GM19438 (cell line): Measurements from ENCODE around the gene PIK3R1.

Experiments used
- ATAC-seq: cut with Tn5 transposase; IDR thresholded peaks from one replicate; pipeline ENCODE4 v1.9.1; 2021; ENCODE audit warnings: low read depth; ENCODE audit not compliant: unreplicated experiment

The PIK3R1 gene

GRCh38 chr5:68215208-68215897 lies at the start of gene PIK3R1:
Gene PIK3R1 (plus strand): TSS chr5:68215756. CDS start chr5:68226676, 10,920 bp downstream.
- peak; percentile 69 for ATAC-seq

- ATAC-seq = no peak
Observed at GRCh38 chr5:68167195-68167651, 48.3 kb upstream of the PIK3R1 start.

- no peak for ATAC-seq
Observed at GRCh38 chr5:68169903-68170302, 45.7 kb upstream of the PIK3R1 start.

DNA sequence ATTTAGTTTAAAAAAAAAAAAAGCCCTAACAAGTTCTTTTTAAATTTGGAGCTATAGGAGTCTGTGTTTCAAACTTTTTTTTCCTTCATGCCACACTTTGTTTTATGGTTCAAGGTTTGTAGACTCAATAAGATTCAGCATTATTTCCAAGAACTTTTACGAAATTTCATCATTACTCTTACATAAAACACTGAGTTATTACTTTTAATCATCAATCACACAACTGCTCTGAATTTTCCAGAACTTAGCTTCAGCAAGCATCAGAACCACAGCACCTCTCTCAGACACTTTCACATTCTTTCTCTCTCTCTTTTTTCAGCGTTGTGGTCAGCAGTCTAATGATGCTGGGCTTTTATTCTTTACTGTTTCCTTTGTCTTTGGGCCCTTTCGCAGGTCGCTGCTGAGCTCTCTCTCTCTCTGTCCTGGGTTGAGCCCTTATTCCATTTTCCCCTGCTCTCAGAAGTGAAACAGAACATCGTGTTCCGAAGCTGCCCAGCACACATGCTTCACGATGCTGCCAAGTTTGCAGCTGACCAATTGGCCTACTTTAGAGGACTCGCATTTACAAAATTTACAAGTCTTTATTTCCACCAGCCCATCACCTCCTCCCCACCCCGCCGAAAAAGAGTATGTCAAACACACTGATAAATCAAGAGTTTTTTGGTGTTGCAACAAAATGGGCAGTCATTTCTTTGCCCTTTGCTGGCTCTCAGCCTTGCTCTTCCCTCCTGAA lies 44.6 kb upstream of the PIK3R1 start:
- no peak for ATAC-seq

DNA sequence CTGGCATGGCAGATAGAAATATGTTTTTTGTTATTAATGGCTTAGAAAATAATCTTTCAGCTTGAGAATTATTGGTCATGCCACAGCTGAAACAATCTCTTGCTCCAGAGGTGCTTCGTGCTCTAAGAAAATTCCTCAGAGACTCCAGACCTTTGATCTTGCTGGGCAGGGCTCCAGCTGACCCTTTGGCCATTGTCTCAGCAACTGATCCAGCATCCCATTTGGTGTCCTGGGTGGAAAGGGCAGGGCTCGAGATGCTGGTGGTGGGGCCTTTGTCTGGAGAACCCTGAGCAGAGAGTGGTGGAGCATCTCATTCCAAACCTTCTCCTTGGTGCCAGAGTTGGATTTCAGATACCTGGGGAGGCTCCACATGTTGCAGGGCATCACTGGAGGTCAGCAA lies 43.2 kb upstream of the PIK3R1 start:
- ATAC-seq = no peak

DNA sequence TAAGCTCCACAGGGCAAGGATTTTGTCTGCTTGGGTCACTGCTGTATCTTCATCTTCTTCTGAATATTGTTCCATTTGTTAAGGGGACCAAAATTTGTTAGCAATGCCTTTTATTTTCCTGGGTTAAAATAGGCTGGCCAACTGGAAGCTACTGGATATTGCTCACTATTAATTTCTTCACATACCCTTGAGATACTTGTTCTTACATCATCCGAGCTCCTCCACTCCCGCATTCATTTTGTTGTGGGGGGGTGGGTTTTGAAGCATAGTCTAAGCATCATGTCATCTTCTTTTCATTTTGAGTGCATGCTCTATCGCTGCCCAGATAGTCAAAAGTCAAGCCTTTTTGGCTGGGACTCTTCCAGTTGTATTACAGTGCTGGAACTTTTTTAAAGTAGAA lies 42.5 kb upstream of the PIK3R1 start:
- no peak for ATAC-seq

GRCh38 chr5:68176253-68176652 lies 39.3 kb upstream of the PIK3R1 start:
- no peak for ATAC-seq

- no peak for ATAC-seq
Observed at GRCh38 chr5:68176802-68177479, 38.6 kb upstream of the PIK3R1 start.

GRCh38 chr5:68177676-68178075 lies 37.9 kb upstream of the PIK3R1 start:
- ATAC-seq = no peak

- no peak for ATAC-seq
Observed at GRCh38 chr5:68178579-68178978, 37.0 kb upstream of the PIK3R1 start.

GRCh38 chr5:68180121-68181038 lies 35.2 kb upstream of the PIK3R1 start:
- no peak for ATAC-seq

DNA sequence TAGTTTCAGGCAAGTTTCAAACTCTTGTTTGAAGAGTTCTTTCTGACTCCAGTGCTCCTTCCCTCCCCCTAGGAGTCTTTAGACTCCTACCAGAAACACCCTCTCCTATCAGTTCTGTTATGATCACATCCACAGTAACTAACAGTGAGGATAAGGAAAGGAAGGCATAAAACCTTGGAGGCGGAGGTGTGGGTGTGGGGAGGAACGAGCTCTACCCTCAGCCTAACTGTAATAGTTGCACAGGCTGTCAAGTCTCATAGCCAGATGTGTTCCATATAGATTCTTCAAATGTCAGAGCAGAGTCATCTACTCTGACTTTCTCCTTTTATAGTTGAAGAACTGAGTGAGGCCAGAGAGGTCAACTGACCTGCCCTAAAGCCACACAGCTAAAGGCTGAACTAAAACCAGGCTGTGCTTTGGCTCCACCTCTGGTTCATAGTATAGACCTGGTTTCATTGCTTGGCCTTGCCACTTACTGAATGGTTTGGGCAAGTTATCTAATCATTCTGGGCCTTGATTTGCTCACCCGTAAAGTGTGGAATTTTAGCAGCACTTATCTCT lies 34.4 kb upstream of the PIK3R1 start:
- ATAC-seq = no peak

- ATAC-seq = no peak
Observed at GRCh38 chr5:68182094-68182493, 33.5 kb upstream of the PIK3R1 start.

DNA sequence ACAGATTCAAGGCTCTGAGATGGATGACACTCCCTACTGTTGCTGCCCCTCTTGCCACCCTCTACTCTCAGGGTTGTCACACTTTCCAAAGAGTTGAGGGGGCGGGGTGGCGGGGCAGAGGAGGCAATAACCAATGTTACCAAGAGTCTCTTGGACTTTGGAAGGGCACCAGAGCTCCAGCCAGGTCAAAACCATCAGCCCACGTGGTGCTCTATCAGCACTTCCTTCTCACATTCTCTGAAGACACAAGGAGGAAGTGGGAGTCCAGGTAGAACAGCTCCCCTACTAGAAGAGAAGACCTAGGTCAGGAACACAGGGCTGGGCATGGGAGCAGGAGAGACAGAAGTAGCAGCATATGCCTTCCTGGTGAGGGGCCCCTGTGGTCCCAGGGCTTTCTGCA lies 33.0 kb upstream of the PIK3R1 start:
- no peak for ATAC-seq

DNA sequence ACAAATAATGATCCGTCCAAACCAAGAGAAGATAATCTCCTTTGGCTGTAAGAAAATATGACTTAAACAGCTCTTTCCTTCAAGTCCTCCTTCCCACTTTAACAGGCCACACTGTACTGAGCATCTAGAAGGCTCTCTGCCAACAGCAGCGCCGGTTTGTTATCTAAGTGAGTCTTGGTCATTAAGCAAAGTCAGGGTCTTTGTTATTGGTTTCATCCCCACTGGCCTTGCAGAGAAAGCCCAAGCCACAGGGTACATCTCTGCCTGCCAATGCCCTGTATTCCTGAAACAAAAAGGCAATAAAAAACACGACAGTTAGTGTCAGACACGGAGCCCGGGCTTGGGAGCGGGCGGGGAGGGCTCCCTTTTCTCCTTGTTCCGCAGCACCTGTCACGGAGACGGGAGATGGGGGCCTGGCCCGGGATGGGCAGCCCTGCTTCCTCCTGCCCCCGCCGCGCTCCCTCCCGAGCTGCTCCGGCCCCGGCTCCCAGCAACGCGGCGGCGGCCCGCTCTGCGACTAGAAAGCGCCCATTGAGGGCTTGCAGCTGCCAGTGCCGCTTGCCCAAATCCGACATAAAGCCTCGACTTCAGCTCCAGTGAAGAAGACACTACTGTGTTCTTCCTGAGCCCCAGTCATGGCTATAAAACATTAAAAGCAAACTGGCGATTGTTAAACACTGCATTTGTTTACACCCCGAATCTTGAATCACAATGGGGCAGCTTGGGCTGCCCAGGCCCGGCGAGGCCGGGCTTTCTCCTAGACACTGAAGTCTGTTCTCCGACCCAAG lies 28.1 kb upstream of the PIK3R1 start:
- ATAC-seq = no peak

- ATAC-seq = no peak
Observed at GRCh38 chr5:68189171-68189570, 26.4 kb upstream of the PIK3R1 start.

GRCh38 chr5:68189613-68190012 lies 25.9 kb upstream of the PIK3R1 start:
- no peak for ATAC-seq

DNA sequence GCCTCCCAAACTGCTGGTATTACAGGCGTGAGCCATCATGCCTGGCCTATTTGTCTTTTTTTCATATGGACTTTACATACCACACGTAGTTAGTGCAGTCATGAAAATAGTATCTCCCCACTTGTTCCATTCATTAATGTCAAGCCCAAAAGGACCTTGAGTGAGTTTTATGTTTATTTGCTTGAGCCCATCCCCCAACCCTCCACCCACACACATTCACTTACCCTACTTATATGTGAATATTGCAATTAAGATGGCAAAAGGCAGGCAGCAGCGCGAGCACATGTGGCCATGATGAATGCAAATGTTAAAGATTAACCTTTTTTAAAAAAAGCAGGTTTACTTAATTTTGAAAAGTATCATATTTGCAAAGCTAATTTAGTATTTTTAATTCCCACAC lies 24.9 kb upstream of the PIK3R1 start:
- no peak for ATAC-seq

- ATAC-seq = no peak
Observed at GRCh38 chr5:68191083-68191791, 24.3 kb upstream of the PIK3R1 start.
